HG03045 (cell line): ENCODE results near the gene ZSCAN5A.
A peak's percentile ranks its signal among the peaks of the same experiment; 100 is the strongest.
"Not testable (repeated sequence)": the region's sequence is repeated elsewhere in the genome, so short reads cannot be mapped to it uniquely, and the experiment has no call there.

ENCODE experiments used
- ATAC-seq: cut with Tn5 transposase; IDR thresholded peaks from one replicate; pipeline ENCODE4 v1.9.1; 2021; ENCODE audit warnings: mild to moderate bottlenecking, moderate library complexity; ENCODE audit not compliant: unreplicated experiment

The ZSCAN5A gene, protein sequence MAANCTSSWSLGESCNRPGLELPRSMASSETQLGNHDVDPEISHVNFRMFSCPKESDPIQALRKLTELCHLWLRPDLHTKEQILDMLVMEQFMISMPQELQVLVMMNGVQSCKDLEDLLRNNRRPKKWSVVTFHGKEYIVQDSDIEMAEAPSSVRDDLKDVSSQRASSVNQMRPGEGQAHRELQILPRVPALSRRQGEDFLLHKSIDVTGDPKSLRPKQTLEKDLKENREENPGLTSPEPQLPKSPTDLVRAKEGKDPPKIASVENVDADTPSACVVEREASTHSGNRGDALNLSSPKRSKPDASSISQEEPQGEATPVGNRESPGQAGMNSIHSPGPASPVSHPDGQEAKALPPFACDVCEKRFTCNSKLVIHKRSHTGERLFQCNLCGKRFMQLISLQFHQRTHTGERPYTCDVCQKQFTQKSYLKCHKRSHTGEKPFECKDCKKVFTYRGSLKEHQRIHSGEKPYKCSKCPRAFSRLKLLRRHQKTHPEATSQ

DNA sequence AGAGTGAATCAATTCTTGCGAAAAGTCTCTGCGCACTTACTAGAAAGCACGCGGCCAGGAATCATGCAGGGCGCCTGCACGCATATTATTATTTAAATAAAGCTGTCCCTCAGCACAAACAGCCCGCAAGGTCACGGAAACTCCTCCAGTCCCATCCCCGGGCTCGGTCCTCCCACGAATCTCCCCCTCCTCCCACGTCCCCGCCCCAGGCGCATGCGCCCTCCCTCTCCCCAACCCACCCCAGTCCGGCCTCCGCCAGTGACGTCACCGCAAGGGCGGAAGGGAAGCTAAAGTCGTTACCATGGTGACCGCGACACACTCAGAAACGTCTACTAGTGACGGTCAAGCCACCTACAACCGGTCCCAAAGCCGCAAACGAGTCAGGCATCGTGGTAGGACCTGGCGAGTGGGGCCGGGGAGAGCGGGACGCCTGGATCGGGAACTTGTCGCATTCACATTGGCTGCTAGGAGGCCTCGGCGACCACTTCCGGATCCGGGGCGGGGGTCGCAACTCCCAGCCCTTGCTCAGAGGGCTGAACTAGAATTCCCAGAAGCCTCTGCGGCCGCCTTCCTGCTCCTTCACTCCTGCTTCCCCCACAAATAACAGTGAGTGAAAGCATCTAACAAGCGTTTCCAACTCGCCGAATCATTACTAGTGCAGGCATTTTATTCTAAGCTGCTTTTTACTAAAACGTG, at the start of gene ZSCAN5A:
TSS of gene ZSCAN5A (minus strand) at position 459 of the 696 bp plus-strand sequence. CDS start 89,793 bp downstream, outside the sequence.
- ATAC-seq = peak; percentile 76

DNA sequence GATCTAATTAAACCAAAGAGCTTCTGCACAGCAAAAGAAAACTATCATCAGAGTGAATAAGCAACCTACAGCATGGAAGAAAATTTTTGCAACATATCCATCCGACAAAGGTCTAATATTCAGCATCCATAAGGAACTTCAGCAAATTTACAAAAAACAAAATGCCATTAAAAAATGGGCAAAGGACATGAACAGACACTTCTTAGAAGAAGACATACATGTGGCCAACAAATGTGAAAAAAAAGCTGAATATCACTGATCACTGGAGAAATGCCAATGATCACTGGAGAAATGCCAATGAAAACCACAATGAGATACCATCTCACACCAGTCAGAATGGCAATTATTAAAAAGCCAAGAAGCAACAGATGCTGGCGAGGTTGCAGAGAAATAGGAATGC, 46.2 kb upstream of the ZSCAN5A start:
- ATAC-seq = no peak

DNA sequence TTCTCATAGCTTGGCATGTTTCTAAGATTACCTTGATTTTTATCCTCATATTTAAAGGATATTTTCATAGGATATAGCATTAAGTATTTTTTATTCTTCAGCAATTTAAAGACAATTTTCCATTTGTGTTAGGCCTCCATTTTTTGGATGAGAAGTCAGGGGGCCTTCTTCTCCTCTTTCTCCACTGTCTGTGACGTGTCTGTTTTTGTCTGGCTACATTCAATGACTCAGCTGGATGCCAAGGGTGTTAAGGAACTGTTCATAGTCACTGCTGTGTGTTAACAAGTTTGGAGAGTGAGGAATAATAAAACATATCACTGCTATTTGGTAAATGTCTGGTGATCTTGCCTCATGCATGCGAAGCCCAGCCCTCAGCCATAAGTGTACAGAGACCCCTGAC, 42.3 kb upstream of the ZSCAN5A start:
- ATAC-seq = no peak

DNA sequence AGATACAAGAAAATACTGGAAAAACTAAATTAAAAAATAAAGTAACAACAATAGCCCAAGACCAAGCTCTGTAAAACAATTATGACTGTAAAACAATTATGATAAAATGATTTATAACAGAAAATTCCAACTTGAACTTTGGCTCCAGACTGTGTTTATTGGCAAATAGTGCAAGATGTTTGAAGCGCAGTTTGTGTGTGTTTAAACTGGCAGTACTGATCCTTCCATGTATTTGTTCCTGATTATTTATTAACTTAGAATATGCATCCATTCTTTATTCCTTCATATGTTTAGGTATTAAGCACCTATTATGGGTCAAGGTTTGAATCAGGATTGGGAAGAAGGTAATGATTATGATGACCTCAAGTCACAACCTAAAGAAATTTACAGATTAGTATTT, 40.9 kb upstream of the ZSCAN5A start:
- no peak for ATAC-seq

DNA sequence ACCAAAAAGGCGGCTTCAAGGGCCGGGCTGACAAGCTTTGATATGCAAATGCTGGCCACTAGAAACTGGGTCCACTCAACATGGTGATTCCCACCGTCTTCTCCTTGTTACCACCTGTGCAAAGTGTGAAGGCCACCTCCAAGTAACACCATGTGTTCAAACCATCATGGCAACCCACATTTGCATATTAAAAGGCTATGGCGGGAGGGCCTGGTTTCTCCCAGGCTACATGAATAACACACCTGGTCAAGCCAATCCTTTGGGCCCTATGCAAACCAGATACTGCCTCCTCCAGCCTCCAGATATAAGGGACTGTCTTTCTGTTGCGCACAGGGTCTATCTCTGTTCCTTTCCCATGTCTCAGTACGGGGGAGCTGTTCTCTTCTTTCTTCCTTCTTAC, 36.6 kb upstream of the ZSCAN5A start:
- no peak for ATAC-seq

DNA sequence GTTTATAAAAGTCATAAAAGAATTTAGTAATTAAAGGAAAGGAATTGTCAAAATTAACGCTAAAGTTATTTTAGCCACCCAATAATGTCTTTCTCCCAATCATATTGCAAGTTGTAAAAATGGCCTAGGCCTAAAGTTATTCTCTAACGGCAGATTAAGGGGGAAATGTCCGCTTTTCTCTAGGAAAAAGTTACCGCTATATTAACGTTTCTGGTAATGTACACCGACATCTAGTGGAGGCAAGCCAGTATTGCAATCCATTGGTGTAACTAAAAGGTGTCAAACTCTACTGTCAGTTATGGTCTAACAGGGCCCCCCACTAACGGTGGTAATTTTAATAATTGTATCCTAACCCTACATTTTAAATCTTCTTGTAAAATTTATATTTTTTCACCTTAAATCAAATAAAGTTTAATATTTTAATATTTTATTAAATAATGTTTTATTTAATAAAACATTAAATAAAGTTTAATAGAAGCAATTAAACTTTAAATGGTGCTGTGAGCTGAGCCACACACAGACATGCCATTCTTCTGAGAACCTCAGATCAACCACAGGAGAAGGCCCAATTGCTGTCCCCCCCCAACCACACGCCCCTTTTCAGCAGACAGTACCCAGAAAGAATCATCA, 35.9 kb upstream of the ZSCAN5A start:
- ATAC-seq = no peak

DNA sequence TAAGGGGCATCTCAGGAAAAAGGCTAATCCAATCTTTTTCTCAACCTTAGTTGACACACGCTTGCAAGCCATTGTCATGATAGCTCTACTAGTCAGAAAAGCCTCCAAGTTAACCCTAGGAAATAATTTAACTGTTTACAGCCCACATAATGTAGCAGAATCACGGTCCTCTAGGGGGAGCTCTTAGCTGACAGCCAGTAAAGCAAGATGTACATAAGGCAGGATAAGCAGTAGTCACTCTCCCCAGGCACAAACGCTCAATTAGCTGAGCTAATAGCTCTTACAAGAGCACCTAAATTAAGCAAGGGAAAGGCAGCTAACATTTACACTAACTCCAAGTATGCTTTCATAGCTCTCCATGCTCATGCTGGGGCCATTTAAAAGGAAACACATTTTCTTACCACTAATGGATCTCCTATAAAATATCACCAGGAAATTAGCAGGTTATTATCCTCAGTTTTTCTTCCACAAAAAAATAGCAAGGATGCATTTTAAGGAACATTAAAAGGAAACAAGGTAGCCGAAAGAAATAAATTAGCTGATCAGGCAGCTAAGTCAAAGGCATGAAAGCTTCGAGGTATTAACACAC, 33.7 kb upstream of the ZSCAN5A start:
- no peak for ATAC-seq

DNA sequence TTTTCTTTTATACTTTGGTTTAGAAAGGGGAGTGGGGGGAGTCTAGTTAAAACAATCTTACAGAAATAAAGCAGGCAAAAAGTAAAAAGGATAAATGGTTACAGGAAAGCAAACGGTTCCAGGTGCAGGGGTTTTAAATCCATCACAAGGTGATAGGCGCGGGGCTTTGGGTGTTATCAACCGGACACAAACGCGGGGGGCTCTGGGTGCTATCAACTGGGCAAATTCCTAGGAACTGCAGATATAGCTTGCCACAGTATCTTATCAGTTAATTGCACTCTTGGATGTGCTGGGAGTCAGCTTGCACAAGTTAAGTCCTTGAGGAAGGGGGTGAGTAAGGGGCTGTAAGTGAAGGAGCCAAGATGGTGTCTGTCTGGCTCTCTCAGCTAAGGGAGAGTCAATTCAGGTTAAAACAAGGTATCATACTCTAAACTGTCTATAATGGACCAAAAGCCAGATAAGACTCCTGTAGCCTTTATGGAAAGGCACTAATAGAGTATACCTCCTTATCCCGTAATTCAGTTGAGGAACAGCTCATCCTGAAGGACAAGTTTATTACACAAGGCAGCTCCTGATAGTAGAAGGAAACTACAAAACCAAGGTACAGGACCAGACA, 32.6 kb upstream of the ZSCAN5A start:
- no peak for ATAC-seq

DNA sequence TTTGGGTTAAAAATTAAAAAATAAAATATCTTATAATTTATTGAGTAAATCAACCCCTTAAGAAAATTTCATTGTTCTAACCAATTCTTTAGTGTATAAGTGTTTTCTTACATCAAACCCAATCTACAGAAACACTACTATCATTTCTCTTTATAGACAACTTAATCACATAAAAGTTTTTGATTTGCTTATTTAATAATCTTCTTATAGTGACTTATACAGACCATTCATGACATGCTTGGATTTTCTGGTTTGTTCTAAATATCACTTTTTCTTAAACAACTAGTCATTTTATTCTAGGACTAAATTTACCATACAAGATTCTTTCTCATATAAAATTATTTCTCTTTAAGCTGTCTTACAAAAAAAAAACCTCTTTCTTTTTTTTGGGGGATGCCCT, 27.3 kb upstream of the ZSCAN5A start:
- no peak for ATAC-seq

DNA sequence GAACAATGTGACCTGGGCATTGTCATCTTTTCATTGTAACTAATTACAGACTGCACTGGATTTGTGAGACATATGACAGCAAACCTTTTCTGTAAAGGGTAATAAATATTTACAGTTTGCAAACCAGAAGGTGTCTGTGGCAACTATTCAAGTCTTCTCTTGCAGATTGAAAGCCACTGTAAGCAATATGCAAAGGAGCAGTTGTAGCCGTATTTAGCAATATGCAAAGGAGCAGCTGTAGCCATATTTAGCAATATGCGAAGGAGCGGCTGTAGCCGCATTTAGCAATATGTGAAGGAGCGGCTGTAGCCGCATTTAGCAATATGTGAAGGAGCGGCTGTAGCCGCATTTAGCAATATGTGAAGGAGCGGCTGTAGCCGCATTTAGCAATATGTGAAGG, 24.4 kb upstream of the ZSCAN5A start:
- not testable (repeated sequence) for ATAC-seq

DNA sequence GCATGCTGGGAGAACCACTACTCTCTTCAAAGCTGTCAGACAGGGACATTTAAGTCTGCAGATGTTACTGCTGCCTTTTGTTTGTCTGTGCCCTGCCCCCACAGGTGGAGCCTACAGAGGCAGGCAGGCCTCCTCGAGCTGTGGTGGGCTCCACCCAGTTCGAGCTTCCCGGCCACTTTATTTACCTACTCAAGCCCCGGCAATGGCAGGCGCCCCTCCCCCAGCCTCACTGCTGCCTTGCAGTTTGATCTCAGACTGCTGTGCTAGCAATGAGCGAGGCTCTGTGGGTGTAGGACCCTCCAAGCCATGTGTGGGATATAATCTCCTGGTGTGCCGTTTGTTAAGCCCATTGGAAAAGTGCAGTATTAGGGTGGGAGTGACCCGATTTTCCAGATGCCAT, 22.4 kb upstream of the ZSCAN5A start:
- not testable (repeated sequence) for ATAC-seq

DNA sequence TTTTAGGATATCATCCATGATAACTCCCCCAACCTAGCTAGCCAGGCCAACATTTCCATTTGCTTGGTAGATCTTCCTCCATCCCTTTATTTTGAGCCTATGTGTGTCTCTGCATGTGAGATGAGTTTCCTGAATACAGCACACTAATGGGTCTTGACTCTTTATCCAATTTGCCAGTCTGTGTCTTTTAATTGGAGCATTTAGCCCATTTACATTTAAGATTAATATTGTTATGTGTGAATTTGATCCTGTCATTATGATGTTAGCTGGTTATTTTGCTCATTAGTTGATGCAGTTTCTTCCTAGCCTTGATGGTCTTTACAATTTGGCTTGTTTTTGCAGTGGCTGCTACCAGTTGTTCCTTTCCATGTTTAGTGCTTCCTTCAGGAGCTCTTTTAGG, 20.7 kb upstream of the ZSCAN5A start:
- ATAC-seq = not testable (repeated sequence)

DNA sequence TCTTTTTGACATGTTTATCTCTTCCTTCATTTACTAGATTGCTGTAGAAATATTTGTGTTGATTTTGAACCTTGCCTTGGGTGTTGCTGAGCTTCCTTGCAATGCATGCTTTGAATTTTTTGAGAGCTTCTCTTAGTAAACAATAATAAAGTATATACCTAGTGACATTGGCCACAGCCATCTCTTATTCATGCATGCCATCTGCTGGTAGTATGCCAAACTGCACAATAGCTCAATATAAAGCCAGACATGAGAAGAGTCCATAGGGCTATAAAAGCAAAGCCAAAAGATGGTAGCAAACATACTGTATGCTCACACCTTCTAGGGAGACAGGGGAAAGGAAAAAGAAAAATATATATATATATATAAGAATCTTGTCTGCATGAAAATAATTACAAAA, 18.9 kb upstream of the ZSCAN5A start:
- ATAC-seq = no peak

DNA sequence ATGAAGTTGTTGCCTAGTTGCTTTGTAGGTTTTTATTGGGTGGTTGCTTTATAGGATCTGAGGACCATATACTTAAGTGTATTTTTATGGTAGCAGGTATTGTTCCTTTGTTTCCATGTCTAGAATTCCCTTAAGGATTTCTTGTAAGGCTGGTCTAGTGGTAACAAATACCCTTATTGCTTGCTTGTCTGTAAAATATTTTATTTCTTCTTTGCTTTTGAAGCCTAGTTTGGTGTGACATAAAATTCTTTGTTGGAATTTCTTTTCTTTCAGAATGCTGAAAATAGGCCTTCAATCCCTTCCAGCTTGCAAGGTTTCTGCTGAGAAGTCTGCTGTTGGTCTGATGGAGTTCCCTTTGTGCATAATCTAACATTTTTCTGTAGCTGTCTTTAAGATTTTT, 18.1 kb upstream of the ZSCAN5A start:
- ATAC-seq = no peak

DNA sequence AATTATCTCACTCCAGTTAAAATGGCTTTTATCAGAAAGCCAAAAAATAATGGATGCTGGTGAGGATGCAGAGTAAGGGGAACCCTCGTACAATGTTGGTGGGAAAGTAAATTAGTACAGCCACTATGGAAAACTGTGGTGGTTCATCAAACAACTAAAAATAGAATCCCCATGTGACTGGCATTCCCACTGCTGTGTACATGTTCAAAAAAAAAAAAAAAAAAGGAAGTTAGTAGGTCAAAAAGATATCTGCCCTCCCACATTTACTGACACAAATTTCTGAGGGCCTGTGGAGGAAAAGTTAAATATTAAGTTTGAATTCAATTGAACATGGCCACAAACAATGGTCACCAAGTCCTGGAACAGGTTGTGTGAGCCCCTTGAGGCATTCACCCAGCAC, 9.8 kb upstream of the ZSCAN5A start:
- ATAC-seq = no peak

DNA sequence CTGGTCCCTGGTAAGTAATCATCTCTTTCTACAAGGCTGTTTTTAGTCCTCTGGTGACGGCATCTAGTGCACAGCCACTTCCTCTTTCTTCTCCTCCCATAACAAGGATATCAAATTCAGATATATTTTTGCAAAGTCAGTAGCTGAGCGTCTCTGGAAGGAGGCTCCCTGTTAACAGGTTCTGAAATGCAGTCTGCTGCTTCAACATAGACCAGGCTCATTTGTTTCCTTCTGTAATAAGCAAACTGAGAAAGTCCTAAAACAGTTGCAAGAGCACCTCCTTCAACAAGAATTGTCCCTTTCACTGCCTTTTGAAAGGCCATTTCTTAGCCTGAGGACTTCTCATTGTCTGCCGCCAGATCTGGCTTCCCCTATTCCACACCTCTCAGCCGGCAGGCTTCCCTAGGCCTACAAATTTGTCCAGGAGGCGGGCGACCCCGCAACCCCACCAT, 7.4 kb upstream of the ZSCAN5A start:
- ATAC-seq = no peak

DNA sequence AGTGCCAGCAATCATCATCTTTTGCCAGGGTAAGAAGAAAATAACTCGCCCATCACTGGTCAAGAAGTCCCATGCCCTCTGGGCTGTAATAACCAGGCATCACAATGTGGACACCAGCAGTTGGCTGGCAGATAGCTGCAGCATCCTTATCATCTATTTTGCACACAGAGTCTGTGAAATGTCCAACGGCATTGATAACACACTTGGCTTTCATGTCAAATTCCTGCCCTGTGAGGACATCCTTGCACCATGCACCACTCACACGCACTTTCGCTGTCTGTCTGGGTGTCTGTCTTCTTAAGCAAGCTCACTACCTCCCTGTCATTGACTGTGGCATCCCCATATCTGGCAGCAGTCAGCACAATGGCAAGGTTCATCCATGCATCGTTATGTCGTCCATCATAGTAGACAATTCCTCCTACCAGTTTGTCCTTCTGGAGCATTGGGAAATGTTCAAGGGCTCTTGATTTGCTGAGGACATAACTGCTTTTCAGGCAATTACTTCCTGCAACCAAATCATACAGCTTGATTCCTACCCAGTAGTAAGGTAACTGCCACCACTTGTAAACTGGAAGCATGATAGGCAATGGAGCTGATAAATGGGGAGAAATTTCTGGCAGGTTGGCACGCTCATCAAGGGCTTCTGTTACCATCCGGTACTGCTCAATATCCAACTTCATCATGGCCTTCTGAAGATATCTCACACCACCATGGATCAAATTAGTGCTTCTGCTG, 6.8 kb upstream of the ZSCAN5A start:
- ATAC-seq = no peak

DNA sequence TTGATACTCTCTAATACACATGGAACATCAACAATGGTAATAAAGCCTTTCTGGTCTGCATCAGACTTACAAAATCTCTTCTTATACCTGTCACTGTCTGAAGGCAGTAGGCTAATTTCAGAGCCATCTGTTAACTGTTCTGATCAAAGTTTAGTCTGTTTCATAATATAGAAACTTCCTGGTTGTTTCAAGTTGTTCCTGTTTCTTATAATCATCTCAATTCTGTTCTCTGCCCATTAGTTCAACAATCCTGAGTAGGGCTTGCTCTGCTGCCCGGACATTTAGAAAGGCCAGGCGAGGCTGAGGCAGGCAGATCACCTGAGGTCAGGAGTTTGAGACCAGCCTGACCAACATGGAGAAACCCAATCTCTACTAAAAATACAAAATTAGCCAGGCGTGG, 5.4 kb upstream of the ZSCAN5A start:
- ATAC-seq = no peak

DNA sequence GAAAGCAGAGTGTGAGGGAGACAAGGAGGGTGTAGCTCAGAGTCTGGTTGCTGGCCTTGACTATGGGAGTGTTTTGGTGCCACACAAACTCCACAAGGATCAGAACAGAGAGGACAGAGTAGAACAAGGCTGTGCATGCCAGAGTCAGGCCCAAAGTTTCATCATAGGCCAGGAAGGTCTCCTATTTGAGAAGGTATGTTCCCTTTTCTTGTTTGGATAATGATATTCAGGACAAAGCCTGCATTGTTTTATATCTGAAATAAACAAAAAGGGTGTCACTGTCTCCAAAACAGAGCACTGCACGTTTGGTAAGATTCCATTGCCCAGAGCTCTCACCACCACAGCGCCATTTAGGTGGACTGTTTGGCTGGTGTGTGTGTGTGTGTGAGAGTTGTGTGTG, 3.1 kb upstream of the ZSCAN5A start:
- ATAC-seq = no peak

DNA sequence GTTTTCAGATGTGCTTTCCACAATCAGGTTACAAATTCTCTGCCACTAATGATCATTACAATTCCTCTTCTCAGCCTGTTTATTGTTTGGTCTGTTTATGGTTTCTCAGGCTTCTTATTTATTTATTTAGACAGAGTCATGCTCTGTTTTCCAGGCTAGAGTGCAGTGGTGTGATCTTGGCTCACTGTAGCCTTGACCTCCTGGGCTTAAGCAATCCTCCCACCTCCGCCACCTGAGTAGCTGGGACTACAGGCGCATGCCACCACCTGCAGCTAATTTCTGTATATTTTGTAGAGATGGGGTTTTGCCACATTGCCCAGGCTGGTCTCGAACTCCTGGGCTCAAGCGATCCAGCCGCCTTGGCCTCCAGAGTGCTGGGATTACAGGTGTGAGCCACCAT, 2.1 kb upstream of the ZSCAN5A start:
- no peak for ATAC-seq
